Stimulated activated CD4-positive, alpha-beta T cell treated with anti-CD3 and anti-CD28 coated beads, TNF-alpha, amount 100 ng/mL, for 4 hours (primary cell): Measurements from ENCODE around the gene CMTM4.
"Not testable (repeated sequence)": the region's sequence is repeated elsewhere in the genome, so short reads cannot be mapped to it uniquely, and the experiment has no call there.

Experiments used
- DNase-seq, 3 experiments: peaks; one replicate each; pipeline ENCODE4 v3.0.0-alpha.2; 2020; ENCODE audit warnings: low read depth in 3 of 3

The CMTM4 gene

GRCh38 chr16:66673691-66674090 is 22.9 kb downstream of the CMTM4 start:
- DNase-seq: no peak

- DNase-seq: no peak
Measured at GRCh38 chr16:66670691-66671388, 25.7 kb downstream of the CMTM4 start.

GRCh38 chr16:66668777-66669444 is 27.6 kb downstream of the CMTM4 start:
- no peak for DNase-seq

DNA sequence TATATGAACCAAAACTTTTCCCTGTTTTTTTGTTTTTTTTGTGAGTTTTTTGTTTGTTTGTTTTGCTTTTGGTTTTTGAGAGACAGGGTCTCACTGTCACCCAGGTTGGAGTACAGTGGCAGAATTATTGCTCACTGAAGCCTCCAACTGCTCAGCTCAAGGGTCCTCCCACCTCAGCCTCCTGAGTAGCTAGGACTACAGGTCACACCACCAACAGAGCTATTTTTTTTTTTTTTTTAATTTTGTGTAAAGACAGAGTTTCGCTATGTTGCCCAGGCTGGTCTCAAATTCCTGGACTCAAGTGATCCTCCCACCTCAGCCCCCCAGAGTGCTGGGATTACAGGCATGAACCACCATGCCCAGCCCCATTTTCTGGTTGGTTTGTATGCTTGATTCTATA is 28.6 kb downstream of the CMTM4 start:
- DNase-seq: no peak

GRCh38 chr16:66662445-66663194 is 33.9 kb downstream of the CMTM4 start:
- no peak for DNase-seq

DNA sequence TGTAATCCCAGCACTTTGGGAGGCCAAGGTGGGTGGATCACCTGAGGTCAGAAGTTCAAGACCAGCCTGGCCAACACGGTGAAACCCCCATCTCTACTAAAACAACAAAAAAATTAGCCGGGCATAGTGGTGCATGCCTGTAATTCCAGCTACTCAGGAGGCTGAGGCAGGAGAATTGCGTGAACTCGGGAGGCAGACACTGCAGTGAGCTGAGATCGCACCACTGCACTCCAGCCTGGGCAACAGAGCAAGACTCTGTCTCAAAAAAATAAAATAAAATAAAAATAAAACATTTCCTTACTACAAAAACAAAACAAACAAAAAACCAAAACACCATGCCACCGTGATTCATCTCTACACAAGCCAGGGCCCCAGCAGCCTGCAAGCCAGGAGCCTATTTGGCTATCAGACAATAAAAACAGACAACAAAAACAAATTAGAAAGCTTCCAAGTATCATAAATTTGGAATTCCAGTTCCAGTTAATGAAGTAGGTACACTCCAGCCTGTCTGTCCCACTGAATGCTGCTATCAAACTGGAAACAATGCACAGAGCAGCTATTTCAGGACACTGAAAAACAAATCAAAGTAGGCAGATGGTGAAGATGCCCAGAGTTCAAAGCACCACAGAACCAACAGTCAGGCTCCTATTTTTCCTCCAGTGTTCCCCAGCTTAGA is 34.7 kb downstream of the CMTM4 start:
- DNase-seq: not testable (repeated sequence)

- no peak for DNase-seq
Measured at GRCh38 chr16:66661210-66661560, 35.4 kb downstream of the CMTM4 start.

DNA sequence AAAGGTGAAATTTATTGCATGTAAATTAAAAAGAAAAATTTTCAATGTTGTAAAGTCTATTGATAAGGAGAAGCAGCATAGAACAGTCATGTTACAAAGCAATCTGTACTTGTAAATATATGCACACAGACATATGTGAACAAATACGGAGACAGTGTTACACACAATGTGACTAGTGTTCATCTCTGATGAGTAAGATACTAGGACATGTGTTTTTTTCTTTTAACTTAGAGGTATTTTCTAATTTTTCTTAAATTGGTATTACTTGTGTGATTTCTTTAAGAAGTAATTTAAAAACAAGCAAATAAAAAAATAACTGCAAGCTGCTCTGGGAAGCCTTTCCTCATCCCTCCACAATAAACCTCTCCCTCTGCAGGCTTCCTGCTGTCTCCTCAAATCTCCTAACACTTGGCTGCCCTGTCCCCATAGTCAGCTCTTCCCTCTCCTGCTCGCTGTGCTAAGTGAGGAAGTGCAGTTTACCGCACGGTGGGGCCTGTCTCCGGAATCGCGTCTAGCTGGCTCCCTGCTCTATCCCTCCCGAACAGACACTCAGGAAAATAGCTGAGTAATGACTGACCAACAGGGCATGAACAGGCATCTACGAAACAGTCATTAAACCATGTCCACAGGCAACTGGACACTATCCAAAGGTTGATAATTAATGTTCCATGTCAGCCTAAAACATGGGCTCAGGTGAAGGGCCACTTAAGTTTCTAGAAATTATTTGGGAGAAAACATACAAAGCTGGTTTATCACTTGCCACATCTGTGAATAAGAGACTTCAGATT is 35.9 kb downstream of the CMTM4 start:
- no peak for DNase-seq

GRCh38 chr16:66658860-66659190 is 37.7 kb downstream of the CMTM4 start:
- no peak for DNase-seq

DNA sequence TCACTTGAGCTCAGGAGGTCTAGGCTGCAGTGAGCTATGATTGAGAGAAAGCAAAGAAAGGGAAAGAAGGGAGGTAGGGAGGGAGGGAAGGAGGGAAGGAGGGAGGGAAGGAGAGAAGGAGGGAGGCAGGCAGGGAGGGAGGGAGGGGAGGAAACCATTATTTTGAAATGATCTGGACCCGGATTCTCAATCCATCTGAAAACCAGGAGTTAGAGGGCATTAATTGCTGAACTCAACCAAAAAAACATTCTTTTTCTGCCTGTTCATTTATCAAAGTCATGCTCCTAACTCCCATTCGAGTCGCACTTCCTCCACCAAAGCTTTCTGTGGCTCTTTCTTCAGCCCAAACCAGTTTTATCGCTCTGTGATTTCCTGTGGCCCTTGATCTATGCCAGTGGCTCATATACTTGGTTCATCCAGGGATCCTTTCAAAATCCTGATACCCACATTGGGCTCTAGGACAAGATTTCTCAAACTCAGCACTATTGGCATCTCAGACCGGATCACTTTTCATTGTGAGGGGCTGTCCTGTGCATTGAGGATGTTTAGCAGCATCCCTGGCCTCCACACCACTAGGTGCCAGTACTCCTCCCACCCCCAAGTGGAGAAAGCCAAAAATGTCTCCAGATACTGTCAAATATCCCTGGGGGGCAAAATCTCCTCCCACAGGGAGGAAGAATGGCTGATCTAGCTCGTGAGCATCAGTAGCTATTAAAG is 38.2 kb downstream of the CMTM4 start:
- no peak for DNase-seq

- no peak for DNase-seq
Measured at GRCh38 chr16:66656547-66656946, 40.0 kb downstream of the CMTM4 start.

DNA sequence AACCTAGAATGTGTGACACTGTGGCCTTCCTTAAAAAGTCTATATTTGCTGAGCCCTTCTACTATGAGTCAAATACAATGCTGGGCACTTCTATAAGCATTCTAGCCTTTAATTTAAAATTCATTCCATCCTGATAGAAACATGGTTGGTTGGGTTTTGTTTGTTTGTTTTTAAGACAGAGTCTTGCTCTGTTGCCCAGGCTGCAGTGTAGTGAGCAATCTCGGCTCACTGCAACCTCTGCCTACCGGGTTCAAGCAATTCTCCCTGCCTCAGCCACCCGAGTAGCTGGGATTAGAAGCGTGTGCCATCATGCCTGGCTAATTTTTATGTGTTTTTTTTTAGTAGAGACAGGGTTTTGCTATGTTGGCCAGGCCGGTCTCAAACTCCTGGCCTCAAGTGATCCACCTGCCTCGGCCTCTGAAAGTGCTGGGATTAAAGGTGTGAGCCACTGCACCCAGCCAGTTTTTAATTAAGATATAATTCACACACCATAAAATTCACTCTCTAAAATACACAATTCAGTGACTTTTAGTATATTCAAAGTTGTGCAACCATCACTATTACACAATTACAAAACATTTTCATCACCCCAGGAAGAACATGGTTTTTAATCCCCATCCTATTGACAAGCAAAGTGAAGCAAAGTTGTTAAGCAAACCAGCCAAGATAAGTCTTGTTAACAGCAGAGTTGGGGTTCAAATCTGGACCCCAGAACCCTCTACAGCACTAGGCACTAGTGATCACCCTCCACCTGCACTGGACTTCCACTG is 42.8 kb downstream of the CMTM4 start:
- DNase-seq: no peak

- no peak for DNase-seq
Measured at GRCh38 chr16:66652661-66653360, 43.7 kb downstream of the CMTM4 start.

GRCh38 chr16:66651965-66652364 is 44.6 kb downstream of the CMTM4 start:
- no peak for DNase-seq

DNA sequence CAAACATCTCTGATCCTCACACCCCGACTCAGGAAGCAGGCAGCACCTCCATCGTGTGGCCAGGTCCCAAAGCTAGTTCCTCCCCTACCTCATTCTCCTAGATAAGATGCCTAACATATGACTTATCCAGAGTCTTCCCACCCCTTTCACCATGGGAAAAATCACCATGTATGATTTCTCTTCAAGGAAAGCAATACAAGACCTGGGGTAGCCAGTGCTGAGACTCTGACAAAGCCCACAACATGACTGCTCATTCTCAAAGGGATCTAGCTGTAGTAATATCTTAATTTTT is 45.1 kb downstream of the CMTM4 start:
- no peak for DNase-seq

- DNase-seq: peak; percentile 47 to 54 (median 48)
Measured at GRCh38 chr16:66650707-66651473, 45.7 kb downstream of the CMTM4 start.

- no peak for DNase-seq
Measured at GRCh38 chr16:66649636-66650205, 46.8 kb downstream of the CMTM4 start.

GRCh38 chr16:66649167-66649566 is 47.4 kb downstream of the CMTM4 start:
- no peak for DNase-seq

GRCh38 chr16:66647866-66648265 is 48.7 kb downstream of the CMTM4 start:
- DNase-seq: no peak
